Lower leg skin (tissue), 3 donors: Measurements from ENCODE around the gene CTPS1.

Experiments used
- POLR2A ChIP-seq, 2 donors: fragments of 450-650 bp; IDR thresholded peaks; one replicate each; pipeline ENCODE4 v1.6.1; 2016 to 2017; ENCODE audit warnings: antibody characterized with exemption in 2 of 2, mild to moderate bottlenecking in 1 of 2, moderate library complexity in 1 of 2
- TF ChIP-seq, protein P1 (sequence below), 3 donors: fragments of 450-650 bp; IDR thresholded peaks; one replicate each; pipeline ENCODE4 v1.5.1; 2016; ENCODE audit warnings: antibody characterized with exemption in 3 of 3, mild to moderate bottlenecking in 3 of 3, moderate library complexity in 2 of 3

DNA sequence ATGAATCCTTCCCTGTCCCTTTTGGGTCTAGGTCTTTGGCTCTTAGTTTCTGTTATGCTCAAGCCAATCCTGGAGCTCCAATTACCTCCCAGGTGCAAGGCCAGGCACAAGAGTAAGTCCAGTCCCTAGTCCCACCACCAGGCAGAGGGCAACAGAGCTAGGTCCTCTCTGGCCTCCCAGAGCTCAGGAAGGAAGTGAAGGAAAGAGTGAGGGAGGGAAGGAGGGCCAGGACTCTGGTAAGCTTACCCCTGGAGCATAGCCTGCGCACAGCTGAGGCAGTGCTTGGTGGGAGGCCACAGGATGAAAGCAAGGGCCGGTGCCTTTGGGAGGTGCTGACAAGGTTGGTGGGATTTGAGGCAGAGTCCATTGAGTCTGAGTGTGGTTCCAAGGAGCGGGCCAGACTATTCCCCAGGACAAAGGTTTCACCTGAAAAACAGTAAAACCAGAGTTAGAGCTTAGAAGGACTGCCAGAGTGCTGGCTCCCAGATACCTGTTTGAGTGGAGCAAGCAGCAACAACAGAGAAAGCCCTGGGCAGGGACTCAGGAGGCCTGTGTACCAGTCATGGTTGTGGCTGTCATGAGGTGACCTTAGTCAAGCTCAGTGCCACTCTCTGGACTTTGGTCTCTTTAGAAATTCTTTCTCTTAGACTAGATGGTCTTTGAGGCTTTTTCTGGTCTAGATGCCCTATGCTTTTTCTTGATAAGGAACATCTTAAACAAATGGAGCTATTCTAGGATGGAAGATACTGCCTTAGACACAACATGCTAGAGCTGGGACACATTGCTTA, 57.8 kb downstream of the CTPS1 start:
- TF ChIP-seq, protein P1, sequence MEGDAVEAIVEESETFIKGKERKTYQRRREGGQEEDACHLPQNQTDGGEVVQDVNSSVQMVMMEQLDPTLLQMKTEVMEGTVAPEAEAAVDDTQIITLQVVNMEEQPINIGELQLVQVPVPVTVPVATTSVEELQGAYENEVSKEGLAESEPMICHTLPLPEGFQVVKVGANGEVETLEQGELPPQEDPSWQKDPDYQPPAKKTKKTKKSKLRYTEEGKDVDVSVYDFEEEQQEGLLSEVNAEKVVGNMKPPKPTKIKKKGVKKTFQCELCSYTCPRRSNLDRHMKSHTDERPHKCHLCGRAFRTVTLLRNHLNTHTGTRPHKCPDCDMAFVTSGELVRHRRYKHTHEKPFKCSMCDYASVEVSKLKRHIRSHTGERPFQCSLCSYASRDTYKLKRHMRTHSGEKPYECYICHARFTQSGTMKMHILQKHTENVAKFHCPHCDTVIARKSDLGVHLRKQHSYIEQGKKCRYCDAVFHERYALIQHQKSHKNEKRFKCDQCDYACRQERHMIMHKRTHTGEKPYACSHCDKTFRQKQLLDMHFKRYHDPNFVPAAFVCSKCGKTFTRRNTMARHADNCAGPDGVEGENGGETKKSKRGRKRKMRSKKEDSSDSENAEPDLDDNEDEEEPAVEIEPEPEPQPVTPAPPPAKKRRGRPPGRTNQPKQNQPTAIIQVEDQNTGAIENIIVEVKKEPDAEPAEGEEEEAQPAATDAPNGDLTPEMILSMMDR (IDR thresholded peaks at IDR 0.05): no peak
- no peak for TF ChIP-seq POLR2A (IDR thresholded peaks at IDR 0.05)
